GM12865 (cell line): Measurements from ENCODE around the gene ECE2.

Experiments
- DNase-seq: peaks from one replicate; pipeline ENCODE4 v3.0.0; 2010; ENCODE audit warnings: low read depth
- H3K4me3 ChIP-seq: 2 replicates; pipeline ENCODE4 v1.5.1; 2011; ENCODE audit warnings: mild to moderate bottlenecking, low read depth, low read length, control low read depth
- CTCF ChIP-seq: IDR thresholded peaks from 2 replicates; pipeline ENCODE4 v1.5.1; 2011; ENCODE audit warnings: low read length, control low read depth, low read depth, inconsistent platforms; ENCODE audit not compliant: insufficient read depth; ENCODE audit errors: missing control alignments

The ECE2 gene

DNA sequence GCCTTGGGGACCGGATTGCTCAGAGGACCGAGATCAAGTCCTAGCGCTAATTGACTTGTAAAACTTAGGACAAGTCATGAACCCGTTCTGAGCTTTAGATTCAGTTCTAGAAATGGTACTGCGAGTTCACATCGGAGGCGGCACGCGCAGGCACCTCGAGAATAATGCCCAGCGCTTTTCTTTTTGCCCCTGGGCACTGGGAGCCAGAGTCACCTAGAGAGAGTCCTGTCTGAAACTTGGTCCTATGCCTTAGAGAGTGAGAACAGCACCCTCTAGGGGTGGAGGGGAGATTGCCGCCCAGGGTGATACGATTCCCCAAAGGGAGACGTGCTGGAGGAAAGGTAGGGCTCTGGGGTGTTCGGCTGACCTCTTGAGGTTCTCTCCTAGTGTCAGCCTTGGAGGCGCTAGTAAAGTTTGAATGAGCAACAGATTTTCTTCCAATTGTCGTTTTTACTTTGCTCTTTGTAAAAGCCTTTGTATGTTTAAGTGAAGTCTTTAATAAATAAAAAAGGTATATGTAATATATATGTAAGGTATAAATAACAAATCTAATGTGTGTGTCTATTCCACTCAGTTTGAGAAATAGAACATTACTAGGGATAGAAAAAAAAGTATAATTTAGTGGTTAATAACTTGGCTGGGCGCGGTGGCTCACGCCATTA lies 25.5 kb upstream of the ECE2 start:
- peak overlapping the region; percentile 86 for H3K4me3 ChIP-seq
- peak; percentile 95 for TF ChIP-seq CTCF
- peak; percentile 94 for DNase-seq

GRCh38 chr3:184255291-184256039 lies 20.4 kb upstream of the ECE2 start:
- no peak overlapping the region for H3K4me3 ChIP-seq
- no peak for TF ChIP-seq CTCF
- no peak for DNase-seq

GRCh38 chr3:184257083-184257915 lies 18.5 kb upstream of the ECE2 start:
- no peak overlapping the region for H3K4me3 ChIP-seq
- DNase-seq = no peak
- no peak for TF ChIP-seq CTCF

GRCh38 chr3:184258926-184259325 lies 16.9 kb upstream of the ECE2 start:
- no peak for DNase-seq
- TF ChIP-seq CTCF = no peak
- no peak overlapping the region for H3K4me3 ChIP-seq

- no peak for DNase-seq
- TF ChIP-seq CTCF = no peak
Measured at GRCh38 chr3:184259396-184259877, 16.4 kb upstream of the ECE2 start.

GRCh38 chr3:184259878-184260723 lies 15.7 kb upstream of the ECE2 start:
- no peak for DNase-seq
- TF ChIP-seq CTCF = no peak
- no peak overlapping the region; the same call in 1 of the 2 replicates for H3K4me3 ChIP-seq

More at GRCh38 chr3:184259396-184259877, 16.4 kb upstream of the ECE2 start:
- H3K4me3 ChIP-seq = no peak overlapping the region
